ENCODE measurements around the gene EFHC2. TPM values are rescaled to one million over a fixed set of nuclear protein-coding genes. Genes with fewer than 3 reads are reported as not detected.

The EFHC2 gene
- total and polyA plus RNA-seq, 10 of the 15 experiments (the other 5 are each of a cell fraction or from before 2014, with no cell fraction given) = 0.56 TPM; not detected in 9

DNA sequence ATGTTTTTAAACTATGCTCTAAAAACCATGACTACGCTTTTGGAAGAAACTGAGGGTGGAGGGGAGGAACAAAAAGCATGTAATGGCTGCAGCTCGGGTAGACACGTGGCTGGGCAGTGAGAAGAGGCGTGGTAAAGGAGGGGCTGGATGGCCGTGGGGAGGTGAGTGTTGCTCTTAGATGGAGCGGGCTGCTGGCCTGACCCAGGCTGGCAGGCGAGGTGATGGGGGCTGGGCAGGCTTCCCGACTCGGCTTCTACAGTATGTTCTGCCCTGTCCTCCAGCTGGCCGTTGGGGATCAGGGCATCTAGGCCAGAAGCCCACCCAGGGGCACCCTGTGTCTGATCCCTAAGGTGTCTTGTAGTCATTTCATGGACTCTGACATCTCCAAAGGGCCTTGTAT lies 60.7 kb downstream of the EFHC2 start:
- ChIA-PET RAD21 (ENCODE audit: unreplicated experiment) (no interaction called here), POLR2A (interaction anchor here (0.7 kb wide), 1 partner anchor 1245 kb away, joined by 5 read pairs; no protein-coding TSS in a partner anchor), SMC1A (ENCODE audit: uncharacterized antibody, unreplicated experiment) (interaction anchor here (0.6 kb wide), 1 partner anchor 1733 kb away, joined by 4 read pairs; no protein-coding TSS in a partner anchor), CTCF (no interaction called here)
- no peaks in the 10 kb centered on the region for H3K36me3 ChIP-seq (ENCODE audit: control insufficient read depth in 2 of 2, insufficient read depth in 2 of 2, low read length in 1 of 2)
- BruUV-seq (replicated peaks) = no TSS peak
- no peaks in the 10 kb centered on the region for H3K27me3 ChIP-seq (replicated peaks in 1 of 2; ENCODE audit: control insufficient read depth in 2 of 2, insufficient read depth in 2 of 2, low read length in 1 of 2)
- DNase-seq (ENCODE audit: low read depth, low spot score) (no peak), ATAC-seq (no peak), FAIRE-seq (no peak)
- in situ Hi-C loops (cut with MboI) (no loop called here), intact Hi-C loops (cut with micrococcal nuclease; ENCODE audit: unreplicated experiment) (no loop called here)
- no peak overlapping the region for H2AFZ ChIP-seq (ENCODE audit: control insufficient read depth, low read depth, low read length)
- no peaks in the 10 kb centered on the region for H4K20me1 ChIP-seq (ENCODE audit: control insufficient read depth, insufficient read depth)
- H3K4me3 ChIP-seq = no peak overlapping the region
- no peak overlapping the region for H3K4me2 ChIP-seq (ENCODE audit: control insufficient read depth, insufficient read depth)
- WGBS (ENCODE audit: insufficient coverage, insufficient replicate concordance, low lambda C conversion rate, missing lambda C conversion rate) = 38% methylated on average over 10 of the region's 10 CpGs
- no peaks in the 10 kb centered on the region for H3K79me2 ChIP-seq (ENCODE audit: control insufficient read depth, insufficient read depth, low read length)
- H3K4me1 ChIP-seq (ENCODE audit: control insufficient read depth, insufficient read depth, low read length) = no peaks in the 10 kb centered on the region
- TF ChIP-seq NRF1 (conservative IDR thresholded peaks at IDR 0.05; ENCODE audit: low read depth, low read length) = no peak
- TF ChIP-seq ZNF592 (IDR thresholded peaks at IDR 0.05) = no peak
- TF ChIP-seq, protein P1, sequence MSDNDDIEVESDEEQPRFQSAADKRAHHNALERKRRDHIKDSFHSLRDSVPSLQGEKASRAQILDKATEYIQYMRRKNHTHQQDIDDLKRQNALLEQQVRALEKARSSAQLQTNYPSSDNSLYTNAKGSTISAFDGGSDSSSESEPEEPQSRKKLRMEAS (IDR thresholded peaks at IDR 0.05; ENCODE audit: low read depth, low read length) = no peak
- no peak for TF ChIP-seq TAF1 (IDR thresholded peaks at IDR 0.05; ENCODE audit: borderline replicate concordance, low read depth, low read length)
- TF ChIP-seq YY1 (IDR thresholded peaks at IDR 0.05; ENCODE audit: low read depth, low read length) = no peak
- no peak for TF ChIP-seq ZNF217 (IDR thresholded peaks at IDR 0.05)
- no peak for TF ChIP-seq NFYB (IDR thresholded peaks at IDR 0.05; ENCODE audit: insufficient read depth, low read depth, low read length)
- no peak for TF ChIP-seq JUNB (IDR thresholded peaks at IDR 0.05)
- TF ChIP-seq FOS (IDR thresholded peaks at IDR 0.05; ENCODE audit: borderline replicate concordance, extremely low read depth, insufficient read length) = no peak
- TF ChIP-seq, protein P2, sequence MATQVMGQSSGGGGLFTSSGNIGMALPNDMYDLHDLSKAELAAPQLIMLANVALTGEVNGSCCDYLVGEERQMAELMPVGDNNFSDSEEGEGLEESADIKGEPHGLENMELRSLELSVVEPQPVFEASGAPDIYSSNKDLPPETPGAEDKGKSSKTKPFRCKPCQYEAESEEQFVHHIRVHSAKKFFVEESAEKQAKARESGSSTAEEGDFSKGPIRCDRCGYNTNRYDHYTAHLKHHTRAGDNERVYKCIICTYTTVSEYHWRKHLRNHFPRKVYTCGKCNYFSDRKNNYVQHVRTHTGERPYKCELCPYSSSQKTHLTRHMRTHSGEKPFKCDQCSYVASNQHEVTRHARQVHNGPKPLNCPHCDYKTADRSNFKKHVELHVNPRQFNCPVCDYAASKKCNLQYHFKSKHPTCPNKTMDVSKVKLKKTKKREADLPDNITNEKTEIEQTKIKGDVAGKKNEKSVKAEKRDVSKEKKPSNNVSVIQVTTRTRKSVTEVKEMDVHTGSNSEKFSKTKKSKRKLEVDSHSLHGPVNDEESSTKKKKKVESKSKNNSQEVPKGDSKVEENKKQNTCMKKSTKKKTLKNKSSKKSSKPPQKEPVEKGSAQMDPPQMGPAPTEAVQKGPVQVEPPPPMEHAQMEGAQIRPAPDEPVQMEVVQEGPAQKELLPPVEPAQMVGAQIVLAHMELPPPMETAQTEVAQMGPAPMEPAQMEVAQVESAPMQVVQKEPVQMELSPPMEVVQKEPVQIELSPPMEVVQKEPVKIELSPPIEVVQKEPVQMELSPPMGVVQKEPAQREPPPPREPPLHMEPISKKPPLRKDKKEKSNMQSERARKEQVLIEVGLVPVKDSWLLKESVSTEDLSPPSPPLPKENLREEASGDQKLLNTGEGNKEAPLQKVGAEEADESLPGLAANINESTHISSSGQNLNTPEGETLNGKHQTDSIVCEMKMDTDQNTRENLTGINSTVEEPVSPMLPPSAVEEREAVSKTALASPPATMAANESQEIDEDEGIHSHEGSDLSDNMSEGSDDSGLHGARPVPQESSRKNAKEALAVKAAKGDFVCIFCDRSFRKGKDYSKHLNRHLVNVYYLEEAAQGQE (IDR thresholded peaks at IDR 0.05; ENCODE audit: low read depth, low read length) = no peak
- TF ChIP-seq SREBF2 (IDR thresholded peaks at IDR 0.05; ENCODE audit: low read length) = no peak
- no peak for TF ChIP-seq RELA (IDR thresholded peaks at IDR 0.05; ENCODE audit: borderline replicate concordance, partially characterized antibody)
- no peak for TF ChIP-seq NBN (IDR thresholded peaks at IDR 0.05)
- no peak for TF ChIP-seq TCF3 (IDR thresholded peaks at IDR 0.05; ENCODE audit: borderline replicate concordance, insufficient read depth, low read depth, low read length)
- TF ChIP-seq ZNF24 (IDR thresholded peaks at IDR 0.05) = no peak
- no peak overlapping the region for H3K9ac ChIP-seq (ENCODE audit: control insufficient read depth, insufficient read depth, low read length)
- H3K9me3 ChIP-seq (replicated peaks; ENCODE audit: control insufficient read depth, insufficient read depth, low read length) = no peaks in the 10 kb centered on the region
- no peak overlapping the region for H3K27ac ChIP-seq (ENCODE audit: control insufficient read depth, insufficient read depth)

Data from GM12878 (cell line).